Activated CD4-positive, alpha-beta T cell treated with anti-CD3 and anti-CD28 coated beads for 48 hours (primary cell): ENCODE measurements around the gene POU3F1.

Source experiments
- DNase-seq: peaks from one replicate; pipeline ENCODE4 v3.0.0-alpha.2; 2020

The POU3F1 gene

GRCh38 chr1:38046333-38046883, at the start of gene POU3F1:
Gene POU3F1, minus strand, starts transcription at chr1:38046793. Its CDS starts 50 bp downstream, at chr1:38046743.
- DNase-seq, result no peak

- DNase-seq, result no peak
Measured at GRCh38 chr1:38095454-38095931, 48.9 kb upstream of the POU3F1 start.

- no peak for DNase-seq
Measured at GRCh38 chr1:38094711-38095290, 48.2 kb upstream of the POU3F1 start.

GRCh38 chr1:38093569-38094520, 47.3 kb upstream of the POU3F1 start:
- no peak for DNase-seq

GRCh38 chr1:38092256-38092655, 45.7 kb upstream of the POU3F1 start:
- no peak for DNase-seq

GRCh38 chr1:38090796-38091195, 44.2 kb upstream of the POU3F1 start:
- DNase-seq, result no peak

- no peak for DNase-seq
Measured at GRCh38 chr1:38089712-38090360, 43.2 kb upstream of the POU3F1 start.

GRCh38 chr1:38088791-38089190, 42.2 kb upstream of the POU3F1 start:
- no peak for DNase-seq

GRCh38 chr1:38088366-38088765, 41.8 kb upstream of the POU3F1 start:
- no peak for DNase-seq

GRCh38 chr1:38087676-38088075, 41.1 kb upstream of the POU3F1 start:
- no peak for DNase-seq

- DNase-seq, result no peak
Measured at GRCh38 chr1:38085666-38086330, 39.2 kb upstream of the POU3F1 start.

- no peak for DNase-seq
Measured at GRCh38 chr1:38084700-38085099, 38.1 kb upstream of the POU3F1 start.

- no peak for DNase-seq
Measured at GRCh38 chr1:38084113-38084512, 37.5 kb upstream of the POU3F1 start.

- no peak for DNase-seq
Measured at GRCh38 chr1:38083541-38083940, 36.9 kb upstream of the POU3F1 start.

GRCh38 chr1:38082769-38083263, 36.2 kb upstream of the POU3F1 start:
- DNase-seq, result no peak

GRCh38 chr1:38079019-38079418, 32.4 kb upstream of the POU3F1 start:
- no peak for DNase-seq

GRCh38 chr1:38077523-38078147, 31.0 kb upstream of the POU3F1 start:
- no peak for DNase-seq

- no peak for DNase-seq
Measured at GRCh38 chr1:38076455-38076854, 29.9 kb upstream of the POU3F1 start.

- no peak for DNase-seq
Measured at GRCh38 chr1:38076038-38076437, 29.4 kb upstream of the POU3F1 start.

GRCh38 chr1:38075191-38075590, 28.6 kb upstream of the POU3F1 start:
- DNase-seq, result no peak

GRCh38 chr1:38074302-38074677, 27.7 kb upstream of the POU3F1 start:
- DNase-seq, result no peak
